NCI-H1105 (cell line): ENCODE data around the gene MAP2K3.
"Not testable (repeated sequence)": the region's sequence is repeated elsewhere in the genome, so short reads cannot be mapped to it uniquely, and the experiment has no call there.

ENCODE experiments used
- DNase-seq: peaks from one replicate; lab custom pipeline; 2025; lab: John Stamatoyannopoulos, UW

MAP2K3 gene

GRCh38 chr17:21310061-21310765 is 25.7 kb downstream of the MAP2K3 start:
- not testable (repeated sequence) for DNase-seq

GRCh38 chr17:21310766-21311602 is 26.5 kb downstream of the MAP2K3 start:
- not testable (repeated sequence) for DNase-seq

- no peak for DNase-seq
These were observed 28.8 kb downstream of the MAP2K3 start for GRCh38 chr17:21313320-21313719.

- DNase-seq, result not testable (repeated sequence)
These were observed 29.2 kb downstream of the MAP2K3 start for GRCh38 chr17:21313761-21314160.

GRCh38 chr17:21314261-21314664 is 29.8 kb downstream of the MAP2K3 start:
- DNase-seq, result not testable (repeated sequence)

GRCh38 chr17:21314701-21315111 is 30.2 kb downstream of the MAP2K3 start:
- DNase-seq, result not testable (repeated sequence)

- not testable (repeated sequence) for DNase-seq
These were observed 30.9 kb downstream of the MAP2K3 start for GRCh38 chr17:21315246-21316000.

- DNase-seq, result not testable (repeated sequence)
These were observed 31.8 kb downstream of the MAP2K3 start for GRCh38 chr17:21316212-21316886.

- DNase-seq, result not testable (repeated sequence)
These were observed 32.5 kb downstream of the MAP2K3 start for GRCh38 chr17:21316887-21317500.

- not testable (repeated sequence) for DNase-seq
These were observed 33.3 kb downstream of the MAP2K3 start for GRCh38 chr17:21317821-21318220.

GRCh38 chr17:21318439-21318838 is 33.9 kb downstream of the MAP2K3 start:
- DNase-seq, result no peak

- DNase-seq, result not testable (repeated sequence)
These were observed 34.3 kb downstream of the MAP2K3 start for GRCh38 chr17:21318856-21319255.

- DNase-seq, result not testable (repeated sequence)
These were observed 34.7 kb downstream of the MAP2K3 start for GRCh38 chr17:21319256-21319655.

GRCh38 chr17:21319686-21320375 is 35.3 kb downstream of the MAP2K3 start:
- not testable (repeated sequence) for DNase-seq

- not testable (repeated sequence) for DNase-seq
These were observed 35.9 kb downstream of the MAP2K3 start for GRCh38 chr17:21320430-21320829.

GRCh38 chr17:21321061-21321460 is 36.5 kb downstream of the MAP2K3 start:
- DNase-seq, result not testable (repeated sequence)

- DNase-seq, result not testable (repeated sequence)
These were observed 37.3 kb downstream of the MAP2K3 start for GRCh38 chr17:21321744-21322191.

GRCh38 chr17:21323257-21324111 is 39.0 kb downstream of the MAP2K3 start:
- DNase-seq, result not testable (repeated sequence)

GRCh38 chr17:21324741-21325140 is 40.2 kb downstream of the MAP2K3 start:
- DNase-seq, result not testable (repeated sequence)
